Tongue (tissue), 2 donors: Measurements from ENCODE around the gene SHISA9. TPM values are rescaled to one million over a fixed set of nuclear protein-coding genes. Genes with fewer than 3 reads are reported as not detected.

Experiments
- DNase-seq: peaks from one replicate; pipeline ENCODE4 v3.0.0-alpha.2; 2015
- total RNA-seq: library from RNA; depleted of rRNA; stranded (reverse); fragments of >200 nt; gene quantifications from one replicate; pipeline ENCODE4 v1.2.3, GENCODE V29; 2014

The SHISA9 gene
- total RNA-seq, 1 donor from 2014 or later, result 2.6 TPM

DNA sequence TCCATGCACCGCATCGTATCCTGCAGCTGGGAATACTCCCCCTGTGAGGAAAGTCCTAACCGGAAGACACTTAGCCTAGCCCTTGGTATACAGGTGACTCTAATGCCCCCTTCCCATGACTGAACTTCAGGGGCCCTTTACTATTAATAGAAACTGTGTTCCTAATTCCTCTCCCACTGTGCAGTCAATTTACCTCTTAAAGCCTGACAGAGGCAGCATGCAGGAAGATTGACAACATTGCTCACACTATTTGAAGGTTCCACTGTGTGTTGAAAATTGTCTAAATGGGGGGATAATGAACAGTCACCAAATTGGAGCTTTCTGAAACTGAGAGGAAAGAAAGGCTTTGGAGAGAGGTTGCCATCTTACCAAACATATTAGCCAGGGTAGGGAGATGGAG, 222.6 kb downstream of the SHISA9 start:
- DNase-seq, result no peak

GRCh38 chr16:13127144-13127543, 225.7 kb downstream of the SHISA9 start:
- DNase-seq, result no peak

DNA sequence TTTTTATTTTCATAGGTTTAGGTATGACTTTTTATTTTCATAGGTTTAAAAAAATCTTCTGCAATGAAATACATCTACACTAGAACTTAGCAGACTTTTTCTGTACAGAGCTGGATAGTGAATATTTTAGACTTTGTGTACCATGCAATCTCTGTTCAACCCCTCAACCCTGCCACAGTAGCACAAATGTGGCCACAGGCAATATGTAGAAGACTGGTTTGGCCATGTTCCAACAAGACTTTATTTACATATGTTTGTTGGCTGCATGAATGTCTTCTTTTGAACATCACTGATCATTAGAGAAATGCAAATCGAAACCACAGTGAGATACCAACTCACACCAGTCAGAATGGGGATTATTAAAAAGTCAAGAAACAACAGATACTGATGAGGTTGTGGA, 229.2 kb downstream of the SHISA9 start:
- DNase-seq, result no peak

GRCh38 chr16:13134836-13135235, 233.4 kb downstream of the SHISA9 start:
- no peak for DNase-seq

- no peak for DNase-seq
Observed at GRCh38 chr16:13136901-13137300, 235.5 kb downstream of the SHISA9 start.

- DNase-seq, result no peak
Observed at GRCh38 chr16:13138528-13138927, 237.1 kb downstream of the SHISA9 start.

- DNase-seq, result no peak
Observed at GRCh38 chr16:13139661-13140241, 238.4 kb downstream of the SHISA9 start.

GRCh38 chr16:13143551-13143950, 242.2 kb downstream of the SHISA9 start:
- DNase-seq, result no peak

GRCh38 chr16:13146829-13147228, 245.4 kb downstream of the SHISA9 start:
- no peak for DNase-seq

- DNase-seq, result no peak
Observed at GRCh38 chr16:13148294-13148693, 246.9 kb downstream of the SHISA9 start.

DNA sequence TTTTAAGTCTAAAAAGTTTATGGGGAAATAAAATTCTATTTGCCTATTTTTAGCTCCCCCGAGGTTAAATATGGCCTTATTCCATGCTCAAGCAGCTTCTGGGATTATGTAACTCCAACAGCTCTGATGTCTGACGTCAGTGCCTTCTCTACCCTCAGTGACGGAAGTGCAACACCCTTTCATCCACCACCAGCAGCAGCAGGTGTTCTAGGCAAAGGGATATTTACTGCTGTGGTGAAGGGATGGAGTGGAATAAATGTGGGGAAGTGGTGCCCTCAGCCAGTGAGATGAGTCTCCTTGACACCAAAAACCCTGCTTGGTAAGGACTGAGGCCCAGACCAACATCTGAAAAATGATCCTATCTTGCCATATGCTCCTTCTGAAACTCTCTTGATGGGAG, 247.4 kb downstream of the SHISA9 start:
- no peak for DNase-seq

- DNase-seq, result no peak
Observed at GRCh38 chr16:13150181-13150885, 248.9 kb downstream of the SHISA9 start.

- DNase-seq, result no peak
Observed at GRCh38 chr16:13153696-13154095, 252.3 kb downstream of the SHISA9 start.

GRCh38 chr16:13154799-13155198, 253.4 kb downstream of the SHISA9 start:
- DNase-seq, result no peak

GRCh38 chr16:13155377-13155776, 254.0 kb downstream of the SHISA9 start:
- DNase-seq, result no peak

DNA sequence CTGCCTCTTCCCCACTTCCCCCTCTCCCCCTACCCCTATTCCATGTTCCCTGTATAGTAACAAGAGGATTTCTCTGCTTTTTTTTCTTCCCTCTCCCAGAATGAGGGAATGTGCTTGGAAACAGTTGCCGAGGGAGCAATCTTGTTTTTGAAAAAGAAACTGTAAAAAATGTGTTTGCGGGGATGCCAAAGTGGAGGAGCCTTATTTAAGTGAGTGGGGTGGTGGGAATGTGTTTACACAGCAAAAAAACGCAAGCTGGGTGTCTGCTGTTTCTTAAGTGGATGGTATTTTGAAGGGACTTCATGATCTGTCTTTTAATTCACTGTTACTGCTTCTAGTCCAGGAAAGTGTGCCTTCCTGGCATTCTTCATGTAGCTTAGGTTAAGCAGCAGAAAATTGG, 254.4 kb downstream of the SHISA9 start:
- peak; percentile 1 for DNase-seq

GRCh38 chr16:13157082-13157481, 255.7 kb downstream of the SHISA9 start:
- no peak for DNase-seq

DNA sequence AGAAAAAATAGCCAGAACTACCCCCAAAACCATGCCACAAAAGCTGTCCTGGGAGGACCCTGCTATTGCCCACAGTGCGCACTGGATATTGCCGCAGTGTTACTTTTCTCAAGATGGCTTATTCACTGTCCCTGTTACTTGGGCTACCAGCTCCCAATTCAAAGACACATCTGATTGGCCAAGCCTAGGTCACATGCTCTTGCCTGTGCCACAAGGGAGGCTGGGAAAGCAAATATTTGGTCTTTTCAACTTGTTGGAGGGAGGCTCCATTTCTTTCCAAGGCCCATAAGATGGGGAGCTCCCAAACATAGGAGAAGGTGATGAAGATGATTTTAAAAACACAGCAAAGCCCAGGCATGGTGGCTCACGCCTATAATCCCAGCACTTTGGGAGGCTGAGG, 257.0 kb downstream of the SHISA9 start:
- no peak for DNase-seq

DNA sequence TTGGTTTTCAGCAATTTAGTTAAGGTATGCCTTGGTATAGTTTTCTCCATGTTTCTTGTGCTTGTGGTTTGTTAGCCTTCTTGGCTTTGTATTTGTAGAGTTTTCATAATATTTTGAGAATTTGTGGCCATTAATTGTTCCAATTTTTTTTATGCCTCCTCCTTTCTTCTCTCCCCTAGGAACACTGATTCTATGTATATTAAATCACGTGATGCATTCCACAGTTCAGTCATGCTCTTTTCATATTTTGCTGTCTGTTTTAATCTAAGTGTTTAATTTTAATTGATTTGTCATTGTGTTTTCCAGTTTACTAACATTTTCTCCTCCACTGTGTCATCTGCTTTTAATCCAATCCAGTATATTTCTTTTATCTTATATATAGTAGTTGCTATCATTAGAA, 263.6 kb downstream of the SHISA9 start:
- no peak for DNase-seq

- DNase-seq, result no peak
Observed at GRCh38 chr16:13168091-13168572, 266.7 kb downstream of the SHISA9 start.

- no peak for DNase-seq
Observed at GRCh38 chr16:13171313-13171712, 269.9 kb downstream of the SHISA9 start.

DNA sequence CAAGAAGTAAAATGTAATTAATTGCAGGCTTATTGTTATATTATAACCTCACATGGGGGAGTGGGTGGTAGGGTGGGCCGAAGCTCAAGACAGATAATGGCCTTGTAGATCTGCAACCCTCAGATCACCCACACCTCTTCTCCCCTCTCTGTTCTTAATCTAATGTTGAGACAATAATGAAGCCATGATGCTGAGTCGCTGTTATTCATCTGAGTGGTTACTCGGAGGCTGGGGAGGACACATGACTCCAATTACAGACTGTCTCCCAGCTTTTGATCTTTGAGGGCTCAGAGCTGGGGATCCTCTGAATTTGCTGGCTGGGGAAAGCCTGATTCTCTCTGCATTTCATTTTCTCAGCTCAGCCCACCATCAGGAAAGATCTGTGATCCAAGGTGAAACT, 275.3 kb downstream of the SHISA9 start:
- DNase-seq, result no peak

GRCh38 chr16:13178318-13178717, 276.9 kb downstream of the SHISA9 start:
- DNase-seq, result no peak

DNA sequence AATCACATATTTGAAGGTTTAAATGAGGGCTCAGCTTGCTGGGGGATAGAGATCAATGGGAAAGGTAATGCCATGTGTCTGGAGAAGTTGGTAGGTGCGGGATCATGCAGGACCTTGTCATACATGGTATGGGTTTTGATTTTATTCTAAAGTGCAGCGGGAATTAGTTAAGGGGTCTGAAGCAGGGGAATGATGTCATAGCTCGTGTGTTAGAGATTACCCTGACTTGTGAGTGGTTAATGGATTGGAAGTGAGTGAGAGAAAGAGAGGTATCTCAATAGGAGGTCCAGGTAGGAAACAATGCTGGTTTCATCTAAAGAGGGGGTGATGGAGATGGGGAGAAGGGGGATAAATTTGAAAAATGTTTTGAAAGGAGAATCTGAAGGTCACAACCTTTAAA, 280.0 kb downstream of the SHISA9 start:
- no peak for DNase-seq
